ENCODE data around the gene ELL. TPM values are rescaled to one million over a fixed set of nuclear protein-coding genes. Genes with fewer than 3 reads are reported as not detected.

ELL gene
- total and polyA plus RNA-seq, 9 of the 15 experiments (the other 6 are each of a cell fraction or from before 2014, with no cell fraction given), result 0.24 to 22.5 (median 4.1) TPM

DNA sequence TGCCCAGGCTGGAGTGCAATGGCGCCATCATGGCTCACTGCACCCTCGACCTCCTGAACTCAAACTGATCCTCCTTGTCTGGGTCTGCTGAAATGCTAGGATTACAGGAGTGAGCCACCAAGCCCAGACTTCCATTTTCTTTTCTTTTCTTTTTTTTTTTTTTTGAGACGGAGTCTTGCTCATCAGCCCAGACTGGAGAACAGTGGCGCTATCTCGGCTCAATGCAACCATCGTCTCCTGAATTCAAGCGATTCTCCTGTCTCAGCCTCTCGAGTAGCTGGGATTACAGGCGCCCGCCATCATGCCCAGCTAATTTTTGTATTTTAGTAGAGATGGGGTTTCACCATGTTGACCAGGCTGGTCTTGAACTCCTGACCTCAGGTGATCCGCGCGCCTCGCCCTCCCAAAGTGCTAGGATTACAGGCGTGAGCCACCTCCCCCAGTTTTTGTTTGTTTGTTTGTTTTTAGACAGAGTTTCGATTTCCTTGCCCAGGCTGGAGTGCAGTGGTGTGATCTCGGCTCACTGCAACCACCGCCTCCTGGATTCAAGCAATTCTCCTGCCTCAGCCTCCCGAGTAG lies 1.1 kb upstream of the ELL start (continued):
- peak; percentile 24; the same call in 1 of the 2 replicates for TF ChIP-seq MTA2 (IDR thresholded peaks at IDR 0.05; ENCODE audit: low read depth)
- TF ChIP-seq KDM1A (IDR thresholded peaks at IDR 0.05), result peak in 1 of 2 experiments; percentile 89; a peak in 2 of 4 replicates
- TF ChIP-seq, protein P1, sequence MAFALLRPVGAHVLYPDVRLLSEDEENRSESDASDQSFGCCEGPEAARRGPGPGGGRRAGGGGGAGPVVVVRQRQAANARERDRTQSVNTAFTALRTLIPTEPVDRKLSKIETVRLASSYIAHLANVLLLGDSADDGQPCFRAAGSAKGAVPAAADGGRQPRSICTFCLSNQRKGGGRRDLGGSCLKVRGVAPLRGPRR (CRISPR knock-in tag; IDR thresholded peaks at IDR 0.05), result 0 out of 2 replicates have a peak, but pooled peaks have one; percentile 46
- TF ChIP-seq HDAC1 (IDR thresholded peaks at IDR 0.05), result peak in 1 of 2 experiments; percentile 32; a peak in 1 of 4 replicates
- TF ChIP-seq HDGF (IDR thresholded peaks at IDR 0.05), result peak; percentile 19; the same call in 1 of the 2 replicates
- 0 out of 2 replicates have a peak, but pooled peaks have one; percentile 47 for TF ChIP-seq PYGO2 (tag; IDR thresholded peaks at IDR 0.05)
- TF ChIP-seq MIER1 (IDR thresholded peaks at IDR 0.05; ENCODE audit: low read depth), result peak; percentile 67
- 0 out of 2 replicates have a peak, but pooled peaks have one; percentile 67 for TF ChIP-seq HLTF (IDR thresholded peaks at IDR 0.05)
- TF ChIP-seq ZNF143 (CRISPR knock-in tag; IDR thresholded peaks at IDR 0.05), result peak; percentile 9; the same call in 1 of the 2 replicates
- TF ChIP-seq DPF2 (IDR thresholded peaks at IDR 0.05), result peak; percentile 65
- TF ChIP-seq NFRKB (IDR thresholded peaks at IDR 0.05; ENCODE audit: low read depth), result 0 out of 2 replicates have a peak, but pooled peaks have one; percentile 43
- peak; percentile 1; the same call in 1 of the 2 replicates for TF ChIP-seq EHMT2 (IDR thresholded peaks at IDR 0.05)
- 0 out of 2 replicates have a peak, but pooled peaks have one; percentile 11 for TF ChIP-seq TAF7 (tag; IDR thresholded peaks at IDR 0.05)
- TF ChIP-seq, protein P2, sequence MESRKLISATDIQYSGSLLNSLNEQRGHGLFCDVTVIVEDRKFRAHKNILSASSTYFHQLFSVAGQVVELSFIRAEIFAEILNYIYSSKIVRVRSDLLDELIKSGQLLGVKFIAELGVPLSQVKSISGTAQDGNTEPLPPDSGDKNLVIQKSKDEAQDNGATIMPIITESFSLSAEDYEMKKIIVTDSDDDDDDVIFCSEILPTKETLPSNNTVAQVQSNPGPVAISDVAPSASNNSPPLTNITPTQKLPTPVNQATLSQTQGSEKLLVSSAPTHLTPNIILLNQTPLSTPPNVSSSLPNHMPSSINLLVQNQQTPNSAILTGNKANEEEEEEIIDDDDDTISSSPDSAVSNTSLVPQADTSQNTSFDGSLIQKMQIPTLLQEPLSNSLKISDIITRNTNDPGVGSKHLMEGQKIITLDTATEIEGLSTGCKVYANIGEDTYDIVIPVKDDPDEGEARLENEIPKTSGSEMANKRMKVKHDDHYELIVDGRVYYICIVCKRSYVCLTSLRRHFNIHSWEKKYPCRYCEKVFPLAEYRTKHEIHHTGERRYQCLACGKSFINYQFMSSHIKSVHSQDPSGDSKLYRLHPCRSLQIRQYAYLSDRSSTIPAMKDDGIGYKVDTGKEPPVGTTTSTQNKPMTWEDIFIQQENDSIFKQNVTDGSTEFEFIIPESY (CRISPR knock-in tag; IDR thresholded peaks at IDR 0.05), result peak; percentile 95
- TF ChIP-seq NFIC (IDR thresholded peaks at IDR 0.05), result 0 out of 2 replicates have a peak, but pooled peaks have one; percentile 23
- TF ChIP-seq ZNF384 (IDR thresholded peaks at IDR 0.05; ENCODE audit: low read depth, low read length), result peak; percentile 69
